ENCODE data around the gene JUP.

JUP gene

GRCh38 chr17:41717408-41718286, 68.9 kb downstream of the JUP start:
- DNase-seq, result peak; percentile 30

- DNase-seq, result no peak
Observed at GRCh38 chr17:41711669-41712400, 74.7 kb downstream of the JUP start, which contains the start of gene GAST. GAST (plus strand) TSS chr17:41712331; CDS start chr17:41715437, 3,106 bp downstream.

GRCh38 chr17:41710472-41711090, 75.9 kb downstream of the JUP start:
- DNase-seq, result peak; percentile 49

- DNase-seq, result no peak
Observed at GRCh38 chr17:41707803-41708669, 78.5 kb downstream of the JUP start.

GRCh38 chr17:41705271-41705991, 81.1 kb downstream of the JUP start:
- DNase-seq, result no peak

All from NCI-H1105 treated with DMSO at 0.1 percent for 48 hours (cell line).